ENCODE measurements around the gene MPPED1.

DNA sequence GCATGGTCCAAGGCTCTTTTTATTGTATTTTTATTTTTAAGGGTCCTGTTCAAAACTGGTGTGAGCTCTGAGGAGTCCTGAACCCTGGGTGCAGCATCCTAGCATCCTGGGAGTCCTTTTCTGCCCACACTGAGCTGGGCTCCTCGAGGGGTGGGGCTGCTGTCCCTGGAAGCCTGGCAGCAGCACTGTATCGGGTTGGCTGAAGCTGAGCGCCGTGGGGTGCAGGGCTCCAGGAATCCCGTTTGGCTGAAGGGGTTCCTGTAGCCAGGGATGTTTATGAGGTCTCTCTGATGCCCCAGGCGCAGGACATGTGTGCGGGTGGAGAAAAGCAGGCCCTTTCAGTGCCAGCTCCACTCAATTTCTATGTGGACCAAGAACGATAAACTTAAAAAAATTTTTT lies 95.4 kb downstream of the MPPED1 start:
- TF ChIP-seq, protein P1, sequence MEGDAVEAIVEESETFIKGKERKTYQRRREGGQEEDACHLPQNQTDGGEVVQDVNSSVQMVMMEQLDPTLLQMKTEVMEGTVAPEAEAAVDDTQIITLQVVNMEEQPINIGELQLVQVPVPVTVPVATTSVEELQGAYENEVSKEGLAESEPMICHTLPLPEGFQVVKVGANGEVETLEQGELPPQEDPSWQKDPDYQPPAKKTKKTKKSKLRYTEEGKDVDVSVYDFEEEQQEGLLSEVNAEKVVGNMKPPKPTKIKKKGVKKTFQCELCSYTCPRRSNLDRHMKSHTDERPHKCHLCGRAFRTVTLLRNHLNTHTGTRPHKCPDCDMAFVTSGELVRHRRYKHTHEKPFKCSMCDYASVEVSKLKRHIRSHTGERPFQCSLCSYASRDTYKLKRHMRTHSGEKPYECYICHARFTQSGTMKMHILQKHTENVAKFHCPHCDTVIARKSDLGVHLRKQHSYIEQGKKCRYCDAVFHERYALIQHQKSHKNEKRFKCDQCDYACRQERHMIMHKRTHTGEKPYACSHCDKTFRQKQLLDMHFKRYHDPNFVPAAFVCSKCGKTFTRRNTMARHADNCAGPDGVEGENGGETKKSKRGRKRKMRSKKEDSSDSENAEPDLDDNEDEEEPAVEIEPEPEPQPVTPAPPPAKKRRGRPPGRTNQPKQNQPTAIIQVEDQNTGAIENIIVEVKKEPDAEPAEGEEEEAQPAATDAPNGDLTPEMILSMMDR (conservative IDR thresholded peaks at IDR 0.05), result no peak
- no peak for TF ChIP-seq EZH2 (IDR thresholded peaks at IDR 0.05; ENCODE audit: low read depth)
